Body of pancreas (tissue), 4 donors: Measurements from ENCODE around the gene VAX1.

Experiments
- POLR2A ChIP-seq, 3 donors: fragments of 450-650 bp; IDR thresholded peaks; one replicate each; pipeline ENCODE4 v1.6.1; 2016; ENCODE audit warnings: antibody characterized with exemption in 3 of 3, mild to moderate bottlenecking in 2 of 3
- TF ChIP-seq, protein P1 (sequence below), 7 experiments: fragments of 450-650 bp in 4 of 7; fragments of 200-600 bp in 3 of 7; sonication (generic) in 3 of 7; IDR thresholded peaks; one replicate each; pipeline ENCODE4 v1.5.1; 2016 to 2019; ENCODE audit warnings: antibody characterized with exemption in 7 of 7

DNA sequence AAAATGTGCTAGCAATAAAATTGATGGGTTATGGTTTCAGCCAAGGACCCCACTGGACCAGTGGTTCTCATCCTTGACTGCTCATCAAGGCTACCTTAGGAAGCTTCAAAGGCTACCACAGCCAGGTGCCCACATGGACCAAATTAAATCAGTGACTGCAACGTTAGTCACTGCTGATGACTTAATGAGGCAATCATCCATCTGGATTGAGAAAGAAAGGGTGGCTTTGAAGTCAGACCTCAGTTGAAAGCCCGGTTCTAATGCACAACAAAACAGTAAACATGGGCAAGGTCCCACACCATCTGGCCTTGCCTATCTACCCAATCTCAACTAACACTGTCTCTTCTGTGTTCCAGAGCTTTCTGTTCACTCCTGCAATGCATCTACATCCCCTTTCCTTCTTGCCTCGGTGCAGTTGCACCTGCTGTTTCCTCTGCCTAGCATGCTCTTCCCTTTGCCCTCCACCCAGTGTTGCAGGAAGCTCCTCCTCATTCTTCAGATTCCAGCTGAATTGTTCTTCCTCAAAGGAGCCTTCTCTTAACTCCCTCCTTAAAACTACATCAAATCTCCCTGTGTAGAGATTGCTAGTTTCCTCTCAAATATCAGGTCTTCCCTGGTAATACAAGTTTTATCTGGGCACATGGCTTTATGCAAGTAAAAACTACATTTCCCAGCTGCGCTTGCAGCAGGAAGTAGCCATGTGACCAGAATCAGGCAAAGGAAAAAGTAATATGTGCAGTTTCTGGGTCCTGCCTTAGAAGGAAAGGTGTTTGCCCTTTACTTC lies 49.0 kb upstream of the VAX1 start:
- no peak for TF ChIP-seq POLR2A (IDR thresholded peaks at IDR 0.05)
- TF ChIP-seq, protein P1, sequence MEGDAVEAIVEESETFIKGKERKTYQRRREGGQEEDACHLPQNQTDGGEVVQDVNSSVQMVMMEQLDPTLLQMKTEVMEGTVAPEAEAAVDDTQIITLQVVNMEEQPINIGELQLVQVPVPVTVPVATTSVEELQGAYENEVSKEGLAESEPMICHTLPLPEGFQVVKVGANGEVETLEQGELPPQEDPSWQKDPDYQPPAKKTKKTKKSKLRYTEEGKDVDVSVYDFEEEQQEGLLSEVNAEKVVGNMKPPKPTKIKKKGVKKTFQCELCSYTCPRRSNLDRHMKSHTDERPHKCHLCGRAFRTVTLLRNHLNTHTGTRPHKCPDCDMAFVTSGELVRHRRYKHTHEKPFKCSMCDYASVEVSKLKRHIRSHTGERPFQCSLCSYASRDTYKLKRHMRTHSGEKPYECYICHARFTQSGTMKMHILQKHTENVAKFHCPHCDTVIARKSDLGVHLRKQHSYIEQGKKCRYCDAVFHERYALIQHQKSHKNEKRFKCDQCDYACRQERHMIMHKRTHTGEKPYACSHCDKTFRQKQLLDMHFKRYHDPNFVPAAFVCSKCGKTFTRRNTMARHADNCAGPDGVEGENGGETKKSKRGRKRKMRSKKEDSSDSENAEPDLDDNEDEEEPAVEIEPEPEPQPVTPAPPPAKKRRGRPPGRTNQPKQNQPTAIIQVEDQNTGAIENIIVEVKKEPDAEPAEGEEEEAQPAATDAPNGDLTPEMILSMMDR (IDR thresholded peaks at IDR 0.05): no peak
